ENCODE measurements around the gene EPOP.

Gene EPOP

DNA sequence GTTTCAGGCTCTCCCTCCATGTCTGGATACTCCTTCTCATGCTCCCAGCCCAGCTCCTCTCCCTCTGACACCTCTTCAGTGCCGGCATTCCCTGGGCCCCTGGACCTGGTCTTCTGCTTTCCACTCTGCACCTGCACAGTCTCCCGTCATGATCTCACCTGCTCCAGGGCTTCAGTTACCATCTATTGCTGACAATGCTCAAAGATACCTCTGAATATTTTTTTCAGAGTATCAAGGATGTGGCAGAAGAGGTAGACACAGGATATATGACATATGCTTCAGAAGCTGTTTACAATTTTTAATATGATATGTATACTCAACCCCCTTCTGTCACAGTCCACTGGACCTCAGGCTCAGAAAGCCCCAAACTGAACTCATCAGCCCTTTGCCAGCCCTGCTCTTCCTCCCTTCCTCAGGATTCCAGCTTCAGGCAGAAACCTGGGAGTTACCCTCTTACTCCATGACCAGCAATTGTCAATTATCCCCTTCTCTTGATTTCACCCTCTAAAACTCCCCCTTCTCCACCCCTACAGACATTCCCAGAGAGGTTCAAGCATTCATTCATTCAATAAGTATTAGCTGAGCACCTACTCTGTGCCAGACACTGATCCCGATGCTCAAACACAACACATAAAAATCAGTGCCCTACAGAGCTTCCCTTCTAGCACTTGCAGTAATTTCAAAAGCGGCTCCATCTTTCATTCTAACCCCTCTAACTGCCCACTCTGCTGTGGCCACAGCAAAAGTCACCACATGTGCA, 22.5 kb upstream of the EPOP start:
- Histone ChIP-seq H3K27me3 (ENCODE audit: control insufficient read depth in 5 of 5, insufficient read depth in 4 of 5, low read length in 5 of 5) (no peaks in the 10 kb centered on the region), H3K4me3 (ENCODE audit: low read depth in 1 of 5, low read length in 5 of 5) (no peak overlapping the region), H3K4me1 (ENCODE audit: control insufficient read depth in 5 of 5, insufficient read depth in 5 of 5, low read length in 5 of 5) (peaks cover 4 to 40% (median 33%) of the 10 kb centered on the region in 5 donors), H3K9ac (ENCODE audit: low read length in 5 of 5) (no peak overlapping the region), H3K27ac (ENCODE audit: low read depth, low read length) (no peak overlapping the region), H3K9me3 (ENCODE audit: control insufficient read depth in 5 of 5, low read length in 5 of 5) (no peaks in the 10 kb centered on the region), H3K36me3 (ENCODE audit: control insufficient read depth in 5 of 5, insufficient read depth in 5 of 5, low read length in 5 of 5) (no peaks in the 10 kb centered on the region)

DNA sequence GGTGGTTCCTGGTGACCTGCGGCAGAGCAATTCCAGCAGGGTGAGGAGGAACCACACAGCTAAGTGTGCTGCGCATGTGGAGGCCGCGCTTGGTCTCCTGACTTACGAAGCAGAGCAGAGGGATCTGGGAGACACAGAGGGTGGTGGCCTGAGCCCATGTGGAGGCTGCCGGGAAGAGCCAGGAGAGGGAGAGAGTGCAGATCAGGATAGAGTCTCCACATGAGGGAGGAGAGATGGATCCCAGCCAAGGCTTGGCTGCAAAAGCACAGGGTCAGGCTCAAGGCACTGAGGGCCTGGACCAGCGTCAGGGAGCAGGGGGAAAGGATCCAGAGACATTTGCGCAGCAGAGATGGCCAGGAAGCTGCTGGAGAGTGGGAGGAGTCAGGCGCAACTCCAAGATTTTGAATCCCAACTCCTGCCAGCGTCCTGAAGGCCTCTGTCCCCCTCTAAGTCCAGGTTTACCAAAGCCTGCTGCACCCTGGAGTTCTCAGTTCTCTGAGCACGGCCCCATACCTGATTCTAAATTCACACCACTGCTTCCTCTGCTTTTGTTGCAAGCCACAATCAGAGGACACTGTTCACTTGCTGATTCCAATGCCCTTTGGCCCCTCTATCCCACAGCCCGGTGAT, 19.1 kb upstream of the EPOP start:
- H3K36me3 ChIP-seq (ENCODE audit: control insufficient read depth in 5 of 5, insufficient read depth in 5 of 5, low read length in 5 of 5) = no peaks in the 10 kb centered on the region
- peak overlapping the region; percentile 52 for H3K27ac ChIP-seq (ENCODE audit: low read depth, low read length)
- no peaks in the 10 kb centered on the region for H3K27me3 ChIP-seq (ENCODE audit: control insufficient read depth in 5 of 5, insufficient read depth in 4 of 5, low read length in 5 of 5)
- peaks cover 4 to 23% (median 14%) of the 10 kb centered on the region in 5 donors for H3K4me1 ChIP-seq (ENCODE audit: control insufficient read depth in 5 of 5, insufficient read depth in 5 of 5, low read length in 5 of 5)
- peak overlapping the region in 1 of 5 donors; percentile 36 for H3K4me3 ChIP-seq (ENCODE audit: low read depth in 1 of 5, low read length in 5 of 5)
- H3K9me3 ChIP-seq (ENCODE audit: control insufficient read depth in 5 of 5, low read length in 5 of 5) = no peaks in the 10 kb centered on the region
- peak overlapping the region in 2 of 5 donors; percentile 48 to 49 for H3K9ac ChIP-seq (ENCODE audit: low read length in 5 of 5)

DNA sequence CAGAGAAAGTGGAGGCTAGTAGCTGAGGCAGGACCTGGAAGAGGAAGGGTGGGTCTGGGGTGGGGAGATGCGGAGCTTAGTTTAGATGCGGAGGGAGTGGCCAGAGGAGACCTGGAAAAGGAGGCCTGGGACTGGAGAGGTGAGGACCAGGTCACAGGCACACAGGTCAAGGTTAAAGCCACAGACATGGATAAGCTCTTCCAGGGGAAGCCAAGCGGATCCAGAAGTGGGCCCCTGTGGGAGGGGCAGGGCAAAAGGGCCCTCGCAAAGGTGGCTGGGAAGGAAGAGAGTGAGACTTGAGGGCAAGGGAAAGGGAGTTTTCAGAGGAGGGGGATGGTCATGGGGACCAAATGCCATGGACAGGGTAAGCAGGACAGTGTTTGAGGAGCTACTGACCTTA, 16.4 kb upstream of the EPOP start:
- Histone ChIP-seq H3K36me3 (ENCODE audit: control insufficient read depth in 5 of 5, insufficient read depth in 5 of 5, low read length in 5 of 5) (no peaks in the 10 kb centered on the region), H3K9me3 (ENCODE audit: control insufficient read depth in 5 of 5, low read length in 5 of 5) (no peaks in the 10 kb centered on the region), H3K4me3 (ENCODE audit: low read depth in 1 of 5, low read length in 5 of 5) (no peak overlapping the region), H3K9ac (ENCODE audit: low read length in 5 of 5) (no peak overlapping the region), H3K4me1 (ENCODE audit: control insufficient read depth in 5 of 5, insufficient read depth in 5 of 5, low read length in 5 of 5) (peaks cover 4 to 21% (median 14%) of the 10 kb centered on the region in 5 donors), H3K27me3 (ENCODE audit: control insufficient read depth in 5 of 5, insufficient read depth in 4 of 5, low read length in 5 of 5) (no peaks in the 10 kb centered on the region), H3K27ac (ENCODE audit: low read depth, low read length) (no peak overlapping the region)

DNA sequence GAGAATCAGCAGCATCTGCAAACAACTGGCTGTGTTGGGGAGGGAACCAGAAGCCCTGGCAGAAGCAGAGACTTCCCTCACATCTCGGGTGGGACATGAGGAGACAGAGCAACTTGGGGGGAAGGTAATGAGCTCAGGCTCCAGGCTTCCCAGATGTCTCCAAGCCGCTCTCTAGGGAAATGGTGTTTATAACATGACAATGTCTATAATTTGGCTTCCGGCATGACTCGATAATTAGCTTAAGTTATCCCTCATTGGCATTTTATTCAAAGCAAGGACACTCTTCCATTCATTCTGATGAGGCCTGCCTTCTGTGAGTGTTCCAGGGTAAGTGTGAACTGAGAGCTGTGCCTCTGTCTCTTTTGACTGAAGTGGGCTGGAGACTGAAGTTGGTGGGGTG, 15.6 kb upstream of the EPOP start:
- H3K36me3 ChIP-seq (ENCODE audit: control insufficient read depth in 5 of 5, insufficient read depth in 5 of 5, low read length in 5 of 5) = no peaks in the 10 kb centered on the region
- no peak overlapping the region for H3K4me3 ChIP-seq (ENCODE audit: low read depth in 1 of 5, low read length in 5 of 5)
- H3K27ac ChIP-seq (ENCODE audit: low read depth, low read length) = no peak overlapping the region
- H3K4me1 ChIP-seq (ENCODE audit: control insufficient read depth in 5 of 5, insufficient read depth in 5 of 5, low read length in 5 of 5) = peaks cover 4 to 24% (median 14%) of the 10 kb centered on the region in 5 donors
- H3K9ac ChIP-seq (ENCODE audit: low read length in 5 of 5) = peak overlapping the region in 1 of 5 donors; percentile 14
- H3K27me3 ChIP-seq (ENCODE audit: control insufficient read depth in 5 of 5, insufficient read depth in 4 of 5, low read length in 5 of 5) = no peaks in the 10 kb centered on the region
- no peaks in the 10 kb centered on the region for H3K9me3 ChIP-seq (ENCODE audit: control insufficient read depth in 5 of 5, low read length in 5 of 5)

DNA sequence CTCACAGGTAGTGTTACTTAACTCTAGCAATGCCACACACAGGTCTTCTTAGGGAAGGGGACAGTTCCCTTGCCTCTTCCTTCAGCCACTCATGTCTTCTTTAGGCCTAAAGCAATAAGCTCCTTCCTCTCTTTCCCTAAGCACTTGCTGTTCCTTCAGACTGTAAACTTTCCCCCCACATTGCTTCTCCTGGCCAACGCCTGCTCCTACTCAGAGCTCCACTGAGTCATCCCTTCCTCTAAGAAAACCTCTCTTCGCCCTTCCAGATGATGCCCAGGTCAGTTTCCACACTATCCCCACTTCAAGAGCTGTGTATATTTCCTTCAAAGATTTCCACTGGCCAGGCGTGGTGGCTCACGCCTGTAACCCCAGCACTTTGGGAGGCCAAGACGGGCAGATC, 12.5 kb upstream of the EPOP start:
- no peak overlapping the region for H3K4me3 ChIP-seq (ENCODE audit: low read depth in 1 of 5, low read length in 5 of 5)
- no peaks in the 10 kb centered on the region for H3K9me3 ChIP-seq (ENCODE audit: control insufficient read depth in 5 of 5, low read length in 5 of 5)
- H3K27me3 ChIP-seq (ENCODE audit: control insufficient read depth in 5 of 5, insufficient read depth in 4 of 5, low read length in 5 of 5) = no peaks in the 10 kb centered on the region
- H3K9ac ChIP-seq (ENCODE audit: low read length in 5 of 5) = no peak overlapping the region
- no peak overlapping the region for H3K27ac ChIP-seq (ENCODE audit: low read depth, low read length)
- H3K4me1 ChIP-seq (ENCODE audit: control insufficient read depth in 5 of 5, insufficient read depth in 5 of 5, low read length in 5 of 5) = peaks cover 0 to 14% (median 0%) of the 10 kb centered on the region in 5 donors
- no peaks in the 10 kb centered on the region for H3K36me3 ChIP-seq (ENCODE audit: control insufficient read depth in 5 of 5, insufficient read depth in 5 of 5, low read length in 5 of 5)

DNA sequence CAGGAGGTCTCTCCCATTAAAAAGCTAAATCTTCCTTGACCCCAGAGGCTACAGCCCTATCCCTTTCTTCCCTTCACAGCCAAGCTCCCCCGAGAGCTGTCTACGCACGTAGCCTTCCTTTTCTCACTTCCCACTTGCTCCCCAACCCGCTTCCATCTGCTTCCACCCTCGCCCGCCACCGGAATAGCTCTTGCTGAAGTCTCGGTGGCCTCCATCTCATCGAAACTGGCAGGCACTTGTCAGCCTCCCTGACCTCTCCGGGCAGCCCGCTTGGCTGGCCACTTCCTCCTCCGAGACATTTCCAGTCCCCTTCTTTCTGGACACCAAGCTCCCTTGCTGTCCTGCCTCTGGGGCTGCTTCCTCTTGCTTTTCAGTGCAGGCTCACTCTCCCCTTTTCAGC, 10.7 kb upstream of the EPOP start:
- Histone ChIP-seq H3K27ac (ENCODE audit: low read depth, low read length) (no peak overlapping the region), H3K4me3 (ENCODE audit: low read depth in 1 of 5, low read length in 5 of 5) (no peak overlapping the region)

DNA sequence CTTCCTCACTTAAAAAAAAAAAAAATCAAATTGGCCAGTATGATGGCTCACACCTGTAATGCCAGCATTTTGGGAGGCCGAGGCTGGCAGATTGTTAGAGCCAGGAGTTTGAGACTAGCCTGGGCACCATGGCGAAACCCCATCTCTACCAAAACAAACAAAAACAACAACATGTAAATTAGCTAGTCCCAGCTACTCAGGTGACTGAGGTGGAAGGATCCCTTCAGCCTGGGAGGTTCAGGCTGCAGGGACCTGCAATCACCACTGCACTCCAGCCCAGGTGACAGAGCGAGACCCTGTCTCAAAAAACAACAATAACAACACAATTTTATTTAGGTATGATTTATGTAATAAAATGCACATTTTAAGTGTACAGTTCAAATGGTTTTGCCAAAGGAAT, 6.3 kb upstream of the EPOP start:
- no peaks in the 10 kb centered on the region for H3K36me3 ChIP-seq (ENCODE audit: control insufficient read depth in 5 of 5, insufficient read depth in 5 of 5, low read length in 5 of 5)

More for the DNA sequence above, 10.7 kb upstream of the EPOP start:
- peak overlapping the region in 1 of 5 donors; percentile 24 for H3K9ac ChIP-seq (ENCODE audit: low read length in 5 of 5)
- H3K4me1 ChIP-seq (ENCODE audit: control insufficient read depth in 5 of 5, insufficient read depth in 5 of 5, low read length in 5 of 5) = peaks cover 0 to 7% (median 0%) of the 10 kb centered on the region in 5 donors
- no peaks in the 10 kb centered on the region for H3K9me3 ChIP-seq (ENCODE audit: control insufficient read depth in 5 of 5, low read length in 5 of 5)
- no peaks in the 10 kb centered on the region for H3K36me3 ChIP-seq (ENCODE audit: control insufficient read depth in 5 of 5, insufficient read depth in 5 of 5, low read length in 5 of 5)
- H3K27me3 ChIP-seq (ENCODE audit: control insufficient read depth in 5 of 5, insufficient read depth in 4 of 5, low read length in 5 of 5) = no peaks in the 10 kb centered on the region

DNA sequence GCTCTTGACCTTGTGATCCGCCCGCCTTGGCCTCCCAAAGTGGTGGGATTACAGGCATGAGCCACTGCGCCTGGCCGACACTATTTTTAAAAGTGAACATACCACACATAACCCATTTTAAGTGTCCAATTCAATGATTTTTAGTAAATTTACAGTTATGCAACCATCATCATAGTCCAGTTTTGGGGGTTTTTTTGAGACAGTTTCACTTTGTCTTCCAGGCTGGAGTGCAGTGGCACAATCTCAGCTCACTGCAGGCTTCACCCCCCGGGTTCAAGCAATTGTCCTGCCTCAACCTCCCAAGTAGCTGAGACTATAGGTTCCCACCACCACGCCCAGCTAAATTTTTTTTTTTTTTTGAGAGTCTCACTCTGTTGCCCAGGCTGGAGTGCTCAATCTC, 3.1 kb upstream of the EPOP start:
- Histone ChIP-seq H3K9me3 (ENCODE audit: control insufficient read depth in 5 of 5, low read length in 5 of 5) (no peaks in the 10 kb centered on the region), H3K36me3 (ENCODE audit: control insufficient read depth in 5 of 5, insufficient read depth in 5 of 5, low read length in 5 of 5) (no peaks in the 10 kb centered on the region), H3K27me3 (ENCODE audit: control insufficient read depth in 5 of 5, insufficient read depth in 4 of 5, low read length in 5 of 5) (peaks cover 3 to 17% (median 8%) of the 10 kb centered on the region in 5 donors), H3K27ac (ENCODE audit: low read depth, low read length) (no peak overlapping the region), H3K4me1 (ENCODE audit: control insufficient read depth in 5 of 5, insufficient read depth in 5 of 5, low read length in 5 of 5) (peaks cover 0 to 30% (median 19%) of the 10 kb centered on the region in 5 donors), H3K9ac (ENCODE audit: low read length in 5 of 5) (no peak overlapping the region), H3K4me3 (ENCODE audit: low read depth in 1 of 5, low read length in 5 of 5) (no peak overlapping the region)

More for the DNA sequence above, 6.3 kb upstream of the EPOP start:
- Histone ChIP-seq H3K27me3 (ENCODE audit: control insufficient read depth in 5 of 5, insufficient read depth in 4 of 5, low read length in 5 of 5) (no peaks in the 10 kb centered on the region), H3K27ac (ENCODE audit: low read depth, low read length) (no peak overlapping the region), H3K4me3 (ENCODE audit: low read depth in 1 of 5, low read length in 5 of 5) (no peak overlapping the region), H3K9ac (ENCODE audit: low read length in 5 of 5) (no peak overlapping the region), H3K9me3 (ENCODE audit: control insufficient read depth in 5 of 5, low read length in 5 of 5) (no peaks in the 10 kb centered on the region), H3K4me1 (ENCODE audit: control insufficient read depth in 5 of 5, insufficient read depth in 5 of 5, low read length in 5 of 5) (peaks cover 0 to 14% (median 8%) of the 10 kb centered on the region in 5 donors)

DNA sequence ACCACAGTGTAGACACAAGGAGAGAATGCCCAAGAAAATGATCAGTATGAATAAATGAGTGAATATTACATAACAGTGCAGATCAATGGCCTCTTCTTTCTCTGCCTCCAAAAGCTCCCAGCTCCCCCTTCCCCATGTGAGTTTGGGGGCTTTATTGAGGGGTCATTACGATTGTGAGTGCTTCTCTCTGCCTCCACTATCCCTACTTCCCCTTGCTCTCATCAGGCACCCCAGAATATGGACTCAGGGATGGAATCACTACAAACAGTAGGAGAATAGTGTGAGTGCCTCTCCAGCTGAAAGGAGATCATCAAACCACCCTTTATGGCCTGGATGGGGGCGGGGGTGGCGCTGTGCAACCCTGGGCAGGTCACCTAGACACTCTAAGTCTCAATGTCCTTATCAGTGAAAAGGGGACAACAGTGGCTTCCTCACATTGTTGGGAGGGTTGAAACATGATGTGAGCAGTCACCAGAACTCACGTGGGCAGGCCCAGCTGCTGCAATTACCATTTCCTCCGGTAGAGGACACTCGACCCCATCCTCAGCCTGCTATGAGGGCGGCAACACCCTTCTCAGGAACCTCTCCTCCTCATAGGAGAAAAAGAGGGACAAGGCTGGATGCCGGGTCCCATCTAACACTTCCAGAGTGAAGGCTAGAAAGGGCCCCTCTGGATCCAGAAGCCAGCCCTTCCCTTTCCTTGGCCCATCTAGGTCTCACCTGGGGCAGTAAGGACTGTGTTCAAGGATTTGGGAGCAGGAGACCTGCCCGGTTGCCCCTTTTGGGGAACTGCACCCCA, 2.1 kb upstream of the EPOP start:
- H3K27me3 ChIP-seq (ENCODE audit: control insufficient read depth in 5 of 5, insufficient read depth in 4 of 5, low read length in 5 of 5) = peaks cover 9 to 26% (median 17%) of the 10 kb centered on the region in 5 donors
- H3K4me3 ChIP-seq (ENCODE audit: low read depth in 1 of 5, low read length in 5 of 5) = peak overlapping the region in 1 of 5 donors; percentile 0
- no peak overlapping the region for H3K27ac ChIP-seq (ENCODE audit: low read depth, low read length)
- H3K4me1 ChIP-seq (ENCODE audit: control insufficient read depth in 5 of 5, insufficient read depth in 5 of 5, low read length in 5 of 5) = peaks cover 0 to 30% (median 19%) of the 10 kb centered on the region in 5 donors
- H3K9me3 ChIP-seq (ENCODE audit: control insufficient read depth in 5 of 5, low read length in 5 of 5) = no peaks in the 10 kb centered on the region
- no peaks in the 10 kb centered on the region for H3K36me3 ChIP-seq (ENCODE audit: control insufficient read depth in 5 of 5, insufficient read depth in 5 of 5, low read length in 5 of 5)
- H3K9ac ChIP-seq (ENCODE audit: low read length in 5 of 5) = no peak overlapping the region
